SK-N-MC (cell line): ENCODE measurements around the gene BRD3.
"Not testable (repeated sequence)": the region's sequence is repeated elsewhere in the genome, so short reads cannot be mapped to it uniquely, and the experiment has no call there.

Experiments used
- DNase-seq: peaks from one replicate; pipeline ENCODE4 v3.0.0-alpha.2; 2011; ENCODE audit warnings: low read depth, low spot score
- H3K27ac ChIP-seq: fragments of 200-600 bp; sonication (generic); 2 replicates; pipeline ENCODE4 v1.5.1; 2016; ENCODE audit warnings: mixed run types
- H3K36me3 ChIP-seq: fragments of 200-600 bp; sonication (generic); 2 replicates; pipeline ENCODE4 v1.6.1; 2017; ENCODE audit warnings: antibody characterized with exemption, low read length, mixed read lengths; ENCODE audit not compliant: insufficient read depth
- H3K4me3 ChIP-seq: fragments of 200-600 bp; sonication (generic); 2 replicates; pipeline ENCODE4 v1.5.1; 2016
- H3K9ac ChIP-seq: fragments of 200-600 bp; sonication (generic); 2 replicates; pipeline ENCODE4 v1.8.0; 2017; ENCODE audit warnings: mixed run types, mixed read lengths; ENCODE audit not compliant: insufficient read length
- H3K9me3 ChIP-seq: fragments of 200-600 bp; sonication (generic); 2 replicates; pipeline ENCODE4 v1.6.1; 2017; ENCODE audit warnings: low read depth, mild to moderate bottlenecking, antibody characterized with exemption, low read length, moderate library complexity, mixed read lengths
- EZH2 ChIP-seq: fragments of 200-600 bp; sonication (generic); IDR thresholded peaks from one replicate; pipeline ENCODE4 v1.6.1; 2017; ENCODE audit warnings: antibody characterized with exemption
- FOXP2 ChIP-seq: optimal IDR thresholded peaks from 2 replicates; pipeline ENCODE3; 2011; ENCODE audit warnings: mild to moderate bottlenecking, moderate library complexity; ENCODE audit not compliant: insufficient read depth; ENCODE audit errors: extremely low read length, control extremely low read depth
- POLR2AphosphoS5 ChIP-seq: IDR thresholded peaks from 2 replicates; pipeline ENCODE4 v1.6.1; 2012; ENCODE audit warnings: mild to moderate bottlenecking, low read depth, low read length, borderline replicate concordance

The BRD3 gene

GRCh38 chr9:134067904-134068743, at the start of gene BRD3:
BRD3 (minus strand) TSS chr9:134068026; CDS start chr9:134053477, 14,549 bp downstream.
- Histone ChIP-seq H3K4me3 (peak within 1 kb of the TSS; percentile 94), H3K36me3 (no peaks in the 10 kb centered on the region), H3K9ac (peak within 1 kb of the TSS; percentile 92), H3K9me3 (no peaks in the 10 kb centered on the region), H3K27ac (peak within 1 kb of the TSS; percentile 78; the same call in 1 of the 2 replicates)
- TF ChIP-seq EZH2: no peak
- TF ChIP-seq FOXP2: no peak
- TF ChIP-seq POLR2AphosphoS5: peak; percentile 62
- no peak for DNase-seq

- Histone ChIP-seq H3K4me3 (no peak overlapping the region), H3K9ac (no peak overlapping the region), H3K9me3 (no peaks in the 10 kb centered on the region), H3K36me3 (no peaks in the 10 kb centered on the region), H3K27ac (no peak overlapping the region)
- TF ChIP-seq POLR2AphosphoS5 (no peak), FOXP2 (no peak)
- DNase-seq: no peak
Measured at GRCh38 chr9:134112561-134112960, 44.7 kb upstream of the BRD3 start.

- H3K36me3 ChIP-seq: no peaks in the 10 kb centered on the region
- no peak for DNase-seq
- H3K27ac ChIP-seq: no peak overlapping the region
- no peak for TF ChIP-seq EZH2
- TF ChIP-seq POLR2AphosphoS5: no peak
- TF ChIP-seq FOXP2: no peak
- H3K9me3 ChIP-seq: no peaks in the 10 kb centered on the region
- H3K9ac ChIP-seq: no peak overlapping the region
- H3K4me3 ChIP-seq: no peak overlapping the region
Measured at GRCh38 chr9:134111064-134111463, 43.2 kb upstream of the BRD3 start.

GRCh38 chr9:134103391-134103998, 35.7 kb upstream of the BRD3 start:
- no peaks in the 10 kb centered on the region for H3K36me3 ChIP-seq
- H3K9ac ChIP-seq: no peak overlapping the region
- no peak for TF ChIP-seq EZH2
- TF ChIP-seq POLR2AphosphoS5: no peak
- TF ChIP-seq FOXP2: no peak
- no peaks in the 10 kb centered on the region for H3K9me3 ChIP-seq
- no peak overlapping the region for H3K4me3 ChIP-seq
- no peak overlapping the region for H3K27ac ChIP-seq
- DNase-seq: no peak

- Histone ChIP-seq H3K36me3 (no peaks in the 10 kb centered on the region), H3K27ac (no peak overlapping the region), H3K9ac (no peak overlapping the region), H3K9me3 (no peaks in the 10 kb centered on the region), H3K4me3 (no peak overlapping the region)
- TF ChIP-seq POLR2AphosphoS5 (no peak), EZH2 (no peak), FOXP2 (no peak)
- DNase-seq: no peak
Measured at GRCh38 chr9:134101623-134102149, 33.9 kb upstream of the BRD3 start.

GRCh38 chr9:134101133-134101532, 33.3 kb upstream of the BRD3 start:
- H3K9ac ChIP-seq, H3K36me3 ChIP-seq, H3K4me3 ChIP-seq, DNase-seq, H3K27ac ChIP-seq, H3K9me3 ChIP-seq: not testable (repeated sequence)

- H3K9me3 ChIP-seq: no peaks in the 10 kb centered on the region
- no peak overlapping the region for H3K9ac ChIP-seq
- no peak overlapping the region for H3K4me3 ChIP-seq
- TF ChIP-seq POLR2AphosphoS5: no peak
- TF ChIP-seq FOXP2: no peak
- TF ChIP-seq EZH2: no peak
- no peaks in the 10 kb centered on the region for H3K36me3 ChIP-seq
- H3K27ac ChIP-seq: no peak overlapping the region
- DNase-seq: no peak
Measured at GRCh38 chr9:134100040-134100439, 32.2 kb upstream of the BRD3 start.

GRCh38 chr9:134099123-134099761, 31.4 kb upstream of the BRD3 start:
- DNase-seq: peak; percentile 6
- Histone ChIP-seq H3K36me3 (no peaks in the 10 kb centered on the region), H3K9ac (no peak overlapping the region), H3K4me3 (no peak overlapping the region), H3K9me3 (no peaks in the 10 kb centered on the region), H3K27ac (no peak overlapping the region)
- TF ChIP-seq EZH2: no peak
- no peak for TF ChIP-seq FOXP2

- DNase-seq: no peak
- Histone ChIP-seq H3K36me3 (no peaks in the 10 kb centered on the region), H3K4me3 (no peak overlapping the region), H3K9ac (no peak overlapping the region), H3K9me3 (no peaks in the 10 kb centered on the region), H3K27ac (no peak overlapping the region)
- no peak for TF ChIP-seq POLR2AphosphoS5
- TF ChIP-seq EZH2: no peak
- TF ChIP-seq FOXP2: no peak
Measured at GRCh38 chr9:134089972-134090371, 22.1 kb upstream of the BRD3 start.
